Left hindlimb (tissue), 1 donor: ENCODE measurements around the gene NHP2.
A peak's percentile ranks its signal among the peaks of the same experiment; 100 is the strongest.

Experiments used
- DNase-seq: peaks from one replicate; pipeline ENCODE4 v3.0.0-alpha.2; 2018

The NHP2 gene

DNA sequence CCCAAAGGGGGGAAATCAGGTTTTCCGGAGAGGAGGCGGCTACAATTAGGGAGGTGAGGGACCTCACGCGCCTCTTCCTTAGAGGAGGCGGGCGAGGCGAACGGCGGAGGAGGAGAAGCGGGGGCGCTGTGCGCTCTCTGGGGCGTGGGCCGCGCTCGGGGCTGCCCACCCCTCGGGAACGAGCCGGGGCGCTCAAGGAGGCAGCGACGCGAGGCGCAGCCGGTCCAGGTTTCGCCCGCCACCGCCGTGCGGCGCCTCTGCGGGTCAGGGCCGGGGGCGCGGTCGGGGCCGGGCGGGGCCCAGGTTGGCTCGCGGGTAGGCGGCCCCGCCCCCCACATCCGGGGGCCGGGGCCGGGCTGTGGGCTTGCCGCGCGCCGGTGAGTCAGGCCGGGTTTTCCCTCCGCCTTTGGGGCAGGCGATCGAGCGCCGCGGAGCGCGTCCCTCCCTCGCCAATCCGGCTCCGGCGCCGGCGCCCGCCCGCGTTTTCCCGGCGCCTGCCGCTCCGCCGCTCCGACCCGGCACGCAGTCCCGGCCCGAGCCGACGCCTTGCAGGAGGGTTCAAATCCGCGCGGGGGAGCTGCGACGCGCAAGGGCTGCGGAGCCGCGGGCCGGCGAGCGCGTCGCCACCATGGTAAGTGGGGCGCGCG is 40.4 kb downstream of the NHP2 start, which contains the start of gene N4BP3:
Gene N4BP3 (plus strand): TSS at position 392 of the 647 bp plus-strand sequence. CDS start 6,052 bp downstream, outside the sequence.
- DNase-seq: peak; percentile 62

GRCh38 chr5:178112545-178112944 is 41.1 kb downstream of the NHP2 start:
- DNase-seq: no peak

DNA sequence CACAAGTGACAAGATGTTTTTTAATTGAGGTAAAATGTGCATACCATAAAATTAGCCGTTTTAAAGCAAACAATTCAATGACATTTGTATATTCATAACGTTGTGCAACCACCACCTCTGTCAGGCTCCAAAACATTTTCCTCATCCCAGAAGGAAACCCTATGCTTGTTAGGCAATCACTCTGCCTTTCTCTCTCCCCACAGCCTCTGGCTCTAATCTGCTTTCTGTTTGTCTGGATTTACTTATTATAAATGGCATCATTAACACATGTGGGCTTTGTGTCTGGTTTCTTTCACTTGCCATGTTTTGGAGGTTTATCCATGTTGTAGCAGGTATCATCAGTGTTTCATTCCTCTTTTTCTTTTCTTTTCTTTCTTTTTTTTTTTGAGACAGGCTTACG is 41.8 kb downstream of the NHP2 start:
- DNase-seq: no peak

- no peak for DNase-seq
Measured at GRCh38 chr5:178110511-178110910, 43.2 kb downstream of the NHP2 start.

- no peak for DNase-seq
Measured at GRCh38 chr5:178108966-178109365, 44.7 kb downstream of the NHP2 start.

DNA sequence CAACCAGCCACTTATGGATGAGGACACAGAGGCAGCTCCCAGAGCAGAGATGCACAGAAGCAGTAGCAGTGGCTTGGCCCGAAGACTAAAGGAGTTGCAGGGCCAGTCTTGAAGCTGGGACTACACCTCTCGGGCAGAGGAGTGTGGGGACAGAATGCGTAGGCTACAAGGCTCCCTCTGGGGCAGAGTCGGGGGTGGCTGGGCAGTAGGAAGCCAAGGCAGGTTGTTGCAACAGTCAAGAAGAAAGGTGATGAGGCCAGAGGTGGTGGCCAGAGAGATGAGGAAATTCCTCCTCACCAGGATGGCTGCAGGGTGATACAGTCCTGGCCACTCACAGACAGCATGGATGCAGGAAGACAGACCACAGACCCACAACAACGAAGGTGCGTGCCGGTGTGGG is 45.2 kb downstream of the NHP2 start:
- no peak for DNase-seq

DNA sequence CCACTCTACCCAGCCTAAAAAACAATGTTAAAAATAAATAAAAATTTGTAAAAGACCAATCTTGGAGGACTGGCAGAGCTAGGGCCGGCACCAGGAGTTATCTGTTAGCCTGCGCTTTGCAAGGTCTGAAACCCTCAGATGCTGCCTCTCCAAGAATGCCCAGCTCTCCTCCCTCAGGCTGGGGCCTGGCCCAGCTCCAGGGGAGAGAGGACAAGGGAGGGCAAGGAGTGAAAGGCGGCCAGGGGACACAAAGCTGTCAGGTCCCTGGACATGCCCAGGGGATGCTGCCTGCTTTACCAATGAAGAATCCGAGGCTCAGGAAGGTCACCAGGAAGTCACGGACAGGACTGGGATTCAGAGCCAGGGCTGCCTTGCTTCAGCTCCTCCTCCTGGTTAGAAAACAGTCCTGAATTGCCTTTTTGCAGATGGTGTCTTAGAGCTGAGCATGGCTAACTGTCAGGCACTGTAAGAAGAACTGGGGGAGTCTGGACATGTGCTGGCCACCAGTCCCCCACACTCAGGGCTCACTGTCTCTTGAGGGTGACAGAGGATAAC is 45.9 kb downstream of the NHP2 start:
- no peak for DNase-seq

DNA sequence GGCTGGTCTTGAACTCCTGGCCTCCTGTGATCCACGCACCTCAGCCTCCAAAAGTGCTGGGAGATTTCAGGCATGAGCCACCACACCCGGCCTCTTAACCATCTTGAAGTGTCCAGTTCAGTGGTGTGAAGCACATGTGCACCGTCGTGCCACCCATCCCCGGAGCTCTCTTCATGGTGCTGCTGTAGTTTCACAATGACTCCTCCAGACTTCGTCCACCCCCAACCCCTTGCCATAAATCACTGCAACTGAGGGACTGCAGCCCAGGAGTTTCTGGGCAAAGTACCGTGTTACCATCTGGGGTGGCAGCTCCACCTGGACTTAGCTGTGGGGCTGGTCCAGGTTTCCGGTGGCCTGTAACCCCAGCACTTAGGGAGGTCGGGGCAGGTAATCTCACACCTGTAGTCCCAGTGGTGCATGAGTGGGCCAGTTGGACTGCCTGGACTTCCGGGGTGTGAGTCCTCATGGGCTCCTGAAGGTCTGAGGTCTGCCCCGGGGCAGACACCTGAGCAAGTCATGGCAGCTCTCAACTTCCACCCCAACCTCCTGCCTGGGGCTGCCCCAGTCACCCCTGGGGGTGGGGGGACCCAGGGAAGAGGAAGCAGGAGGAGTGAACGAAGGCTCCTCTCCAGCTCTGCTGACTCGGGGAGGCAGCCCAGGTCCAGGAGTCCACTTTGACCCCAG is 47.0 kb downstream of the NHP2 start:
- no peak for DNase-seq

DNA sequence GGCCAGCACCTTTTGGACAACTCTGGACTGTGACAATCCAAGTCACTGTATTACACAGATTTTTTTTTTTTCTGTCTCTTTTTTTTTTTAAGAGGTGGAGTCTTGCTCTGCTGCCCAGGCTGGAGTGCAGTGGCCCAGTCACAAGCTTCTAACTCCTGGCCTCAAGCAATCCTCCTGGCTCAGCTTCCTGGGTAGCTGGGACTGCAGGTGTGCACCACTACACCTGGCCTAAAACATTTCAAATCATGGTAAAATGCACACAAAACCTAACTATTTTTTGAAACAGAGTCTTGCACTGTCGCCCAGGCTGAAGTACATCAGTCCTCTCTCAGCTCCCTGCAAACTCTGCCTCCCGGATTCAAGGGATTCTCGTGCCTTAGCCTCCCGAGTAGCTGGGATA is 47.6 kb downstream of the NHP2 start:
- no peak for DNase-seq

DNA sequence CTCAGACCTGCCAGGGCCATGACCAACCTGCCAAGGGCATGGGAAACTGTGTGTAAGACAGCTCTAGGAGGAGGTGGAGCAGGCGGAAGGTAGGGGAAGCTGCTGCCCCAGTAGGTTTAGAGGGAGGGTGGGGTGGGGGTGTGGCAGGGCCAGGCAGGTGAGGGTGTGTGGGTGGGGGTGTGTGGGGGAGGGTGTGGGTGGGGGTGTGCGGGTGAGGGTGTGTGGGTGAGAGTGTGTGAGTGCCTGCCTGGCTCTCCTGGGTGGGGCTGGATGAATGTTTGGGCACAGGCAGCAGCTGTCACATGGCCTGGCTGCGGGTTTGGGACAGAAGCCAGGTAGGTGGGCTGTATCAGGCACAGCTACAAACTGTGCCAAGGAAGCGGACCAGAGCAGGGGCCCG is 49.2 kb downstream of the NHP2 start:
- DNase-seq: no peak

DNA sequence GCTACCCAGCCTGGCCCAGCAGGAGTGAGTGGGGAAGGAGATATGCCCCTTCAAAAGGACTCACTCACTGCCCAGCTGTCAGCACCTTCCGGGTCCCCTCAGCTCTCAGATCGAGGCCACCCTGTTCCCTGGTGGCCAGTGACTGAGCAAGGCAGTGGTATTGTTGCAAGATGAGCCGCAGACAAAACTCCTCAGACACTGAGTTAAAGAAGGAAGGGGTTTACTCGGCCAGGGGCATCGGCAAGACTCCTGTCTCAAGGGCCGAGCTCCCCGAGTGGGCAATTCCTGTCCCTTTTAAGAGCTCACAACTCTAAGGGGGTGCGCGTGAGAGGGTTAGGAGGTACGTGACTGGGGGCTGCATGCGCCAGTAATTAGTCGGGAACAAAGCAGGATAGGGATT is 50.1 kb downstream of the NHP2 start:
- no peak for DNase-seq
